Activated CD8-positive, alpha-beta T cell treated with anti-CD3 and anti-CD28 coated beads for 36 hours (primary cell): ENCODE measurements around the gene GPATCH3. TPM values are rescaled to one million over a fixed set of nuclear protein-coding genes. Genes with fewer than 3 reads are reported as not detected.
"Not testable (repeated sequence)": the region's sequence is repeated elsewhere in the genome, so short reads cannot be mapped to it uniquely, and the experiment has no call there.

Source experiments
- ATAC-seq: fragments of 200-7000 bp; cut with Tn5 transposase; one replicate; pipeline ENCODE4 v1.10.0; 2021; ENCODE audit warnings: mild to moderate bottlenecking, moderate library complexity
- CTCF ChIA-PET: fragments of 350-600 bp; sonication (Branson Sonifier 250); formaldehyde crosslinking; loops from one replicate; lab custom pipeline; 2021; ENCODE audit warnings: antibody characterized with exemption; lab: Charles Lee
- POLR2A ChIA-PET: fragments of 350-600 bp; sonication (Branson Sonifier 250); formaldehyde crosslinking; loops from one replicate; lab custom pipeline; 2021; ENCODE audit warnings: antibody characterized with exemption; lab: Charles Lee
- DNase-seq: peaks from one replicate; pipeline ENCODE4 v3.0.0-alpha.2; 2020
- H3K27ac Mint-ChIP-seq: one replicate; pipeline ENCODE4 v1.8.0; 2021; ENCODE audit warnings: mild to moderate bottlenecking, mixed read lengths
- H3K27me3 Mint-ChIP-seq: one replicate; pipeline ENCODE4 v1.8.0; 2021; ENCODE audit warnings: mixed read lengths
- H3K36me3 Mint-ChIP-seq: one replicate; pipeline ENCODE4 v1.8.0; 2021; ENCODE audit warnings: low read depth, mixed read lengths
- H3K4me1 Mint-ChIP-seq: one replicate; pipeline ENCODE4 v1.8.0; 2021; ENCODE audit warnings: low read depth, mixed read lengths
- H3K4me3 Mint-ChIP-seq: one replicate; pipeline ENCODE4 v1.8.0; 2021; ENCODE audit warnings: mild to moderate bottlenecking, moderate library complexity, mixed read lengths
- H3K9me3 Mint-ChIP-seq: one replicate; pipeline ENCODE4 v1.8.0; 2021; ENCODE audit warnings: mixed read lengths
- CTCF ChIP-seq: fragments of 200-600 bp; IDR thresholded peaks from one replicate; pipeline ENCODE4 v1.8.0; 2022; ENCODE audit warnings: antibody characterized with exemption, mild to moderate bottlenecking
- intact Hi-C: fragments of 100-400 bp; cut with micrococcal nuclease; formaldehyde crosslinking; loops from one replicate; pipeline ENCODE4 v1.10.0; 2022
- total RNA-seq, 2 experiments: library from RNA; stranded (reverse); gene quantifications; one replicate each; pipeline ENCODE4 v1.2.3, GENCODE V29; 2021

Gene GPATCH3
- total RNA-seq, 2 experiments from 2014 or later, result 8.7 to 9.6 TPM

GRCh38 chr1:26888231-26888630 lies 12.0 kb downstream of the GPATCH3 start:
- Mint-ChIP-seq H3K27ac (peak overlapping the region; percentile 94), H3K4me3 (peak overlapping the region; percentile 97), H3K4me1 (peaks cover 29% of the 10 kb centered on the region), H3K27me3 (no peaks in the 10 kb centered on the region), H3K36me3 (peaks cover 59% of the 10 kb centered on the region), H3K9me3 (no peaks in the 10 kb centered on the region)
- ChIA-PET POLR2A (interaction anchor here (0.6 to 7.1 kb wide), 8 partner anchors 10 to 411 kb away, joined by 3 to 91 read pairs (median 4); partner anchors contain the start of gene GPATCH3), CTCF (interaction anchor here (0.6 to 4.6 kb wide), 11 partner anchors 10 to 285 kb away, joined by 3 to 19 read pairs (median 4); partner anchors contain the start of gene GPATCH3)
- ATAC-seq (no peak), DNase-seq (no peak)
- intact Hi-C loops, result loop anchor here (5.0 kb wide), 1 partner anchor 36 kb away; no protein-coding TSS in a partner anchor
- TF ChIP-seq CTCF, result no peak

GRCh38 chr1:26887125-26887524 lies 13.1 kb downstream of the GPATCH3 start:
- Mint-ChIP-seq H3K27ac (peak overlapping the region; percentile 56), H3K36me3 (peaks cover 61% of the 10 kb centered on the region), H3K27me3 (no peaks in the 10 kb centered on the region), H3K4me3 (no peak overlapping the region), H3K9me3 (no peaks in the 10 kb centered on the region), H3K4me1 (peaks cover 29% of the 10 kb centered on the region)
- ChIA-PET CTCF (interaction anchor here (0.6 to 4.6 kb wide), 17 partner anchors 8 to 289 kb away, joined by 3 to 19 read pairs (median 3); partner anchors contain the start of gene GPATCH3), POLR2A (interaction anchor here (1.0 to 7.1 kb wide), 3 partner anchors 12 to 54 kb away, joined by 3 to 91 read pairs (median 37); partner anchors contain the start of gene GPATCH3)
- peak; percentile 27 for DNase-seq
- no peak for TF ChIP-seq CTCF
- no peak for ATAC-seq
- intact Hi-C loops, result loop anchor here (2.0 to 5.0 kb wide), 2 partner anchors 14 to 35 kb away; partner anchors contain the start of gene GPATCH3

GRCh38 chr1:26882696-26883463 lies 17.4 kb downstream of the GPATCH3 start:
- Mint-ChIP-seq H3K4me3 (no peak overlapping the region), H3K9me3 (no peaks in the 10 kb centered on the region), H3K4me1 (peaks cover 3% of the 10 kb centered on the region), H3K27ac (peak overlapping the region; percentile 7), H3K27me3 (no peaks in the 10 kb centered on the region), H3K36me3 (peaks cover 47% of the 10 kb centered on the region)
- no peak for TF ChIP-seq CTCF
- ChIA-PET POLR2A (interaction anchor here (0.6 to 1.5 kb wide), 2 partner anchors 44 to 104 kb away, joined by 3 to 4 read pairs; no protein-coding TSS in a partner anchor), CTCF (interaction anchor here (0.9 to 3.2 kb wide), 5 partner anchors 12 to 280 kb away, joined by 3 to 17 read pairs (median 5); no protein-coding TSS in a partner anchor)
- ATAC-seq (no peak), DNase-seq (no peak)
- intact Hi-C loops, result no loop called here

- H3K36me3 Mint-ChIP-seq, result peaks cover 50% of the 10 kb centered on the region
- H3K4me1 Mint-ChIP-seq, H3K9me3 Mint-ChIP-seq, intact Hi-C loops, H3K27ac Mint-ChIP-seq, DNase-seq, ATAC-seq, H3K27me3 Mint-ChIP-seq, H3K4me3 Mint-ChIP-seq: not testable (repeated sequence)
- ChIA-PET CTCF (interaction anchor here (0.8 to 3.2 kb wide), 10 partner anchors 9 to 279 kb away, joined by 3 to 17 read pairs (median 3); partner anchors contain the start of genes GPN2 and SFN), POLR2A (interaction anchor here (0.8 to 1.5 kb wide), 3 partner anchors 9 to 43 kb away, joined by 3 to 6 read pairs (median 3); partner anchors contain the start of gene GPN2)
Measured at GRCh38 chr1:26881611-26882010, 18.7 kb downstream of the GPATCH3 start.

- Mint-ChIP-seq H3K27ac (no peak overlapping the region), H3K27me3 (no peaks in the 10 kb centered on the region), H3K9me3 (no peaks in the 10 kb centered on the region), H3K4me3 (no peak overlapping the region), H3K36me3 (peaks cover 42% of the 10 kb centered on the region), H3K4me1 (peaks cover 2% of the 10 kb centered on the region)
- ATAC-seq (no peak), DNase-seq (no peak)
- CTCF ChIA-PET, result interaction anchor here (1.6 to 2.1 kb wide), 4 partner anchors 14 to 341 kb away, joined by 4 to 11 read pairs (median 6); no protein-coding TSS in a partner anchor
- POLR2A ChIA-PET, result interaction anchor here (1.6 kb wide), 1 partner anchor 10 kb away, joined by 4 read pairs; the partner anchor contains the start of gene GPN2
- TF ChIP-seq CTCF, result no peak
- intact Hi-C loops, result loop anchor here (5.0 to 10.0 kb wide), 2 partner anchors 65 to 277 kb away; no protein-coding TSS in a partner anchor
Measured at GRCh38 chr1:26879793-26880192, 20.5 kb downstream of the GPATCH3 start.
